Measurements from ENCODE around the gene TNFRSF13B.
"Not testable (repeated sequence)": the region's sequence is repeated elsewhere in the genome, so short reads cannot be mapped to it uniquely, and the experiment has no call there.

The TNFRSF13B gene

DNA sequence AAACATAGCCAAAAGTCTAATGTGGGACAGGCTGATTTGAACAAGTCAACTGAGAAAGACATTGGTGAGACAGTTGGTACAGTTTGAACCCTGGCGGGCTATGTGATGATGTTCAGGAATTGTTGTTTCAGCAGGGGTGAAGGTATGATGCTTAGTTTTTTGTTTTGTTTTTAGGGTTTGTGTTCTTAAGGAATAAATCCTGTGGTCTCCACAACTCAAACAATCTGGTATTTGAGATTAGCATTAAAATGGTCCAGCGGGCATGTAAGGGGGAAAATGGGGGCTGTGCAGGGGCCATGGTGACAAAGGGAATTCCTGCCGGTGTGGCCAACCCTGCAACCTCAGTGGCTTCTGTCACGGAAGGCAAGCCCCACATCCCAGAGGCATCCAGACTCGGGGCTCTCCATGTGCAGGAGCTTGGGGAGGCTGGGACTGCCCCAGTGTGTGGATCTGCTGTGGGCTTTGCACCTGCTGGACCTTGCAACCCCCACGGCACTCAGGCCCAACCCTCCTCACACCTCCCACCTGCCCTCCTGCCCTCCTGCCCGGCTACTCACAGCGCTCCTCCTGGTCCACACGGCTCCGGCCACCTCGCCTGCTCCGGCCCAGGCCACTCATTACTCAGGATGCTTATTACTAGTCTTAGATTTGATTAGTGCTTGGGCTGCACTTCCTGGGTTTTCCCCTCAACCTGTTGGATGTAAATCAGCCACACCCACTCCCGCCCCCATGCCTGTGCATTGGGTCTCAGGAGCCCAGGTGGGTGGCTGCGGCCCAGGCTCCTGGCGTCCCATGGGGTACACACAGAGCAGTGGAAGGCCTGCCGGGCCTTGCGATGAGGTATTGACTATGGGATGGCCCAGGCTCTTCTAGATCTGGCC, at the start of gene TNFRSF13B:
Gene TNFRSF13B (minus strand): TSS at position 661 of the 881 bp plus-strand sequence. CDS start 43 bp downstream, at position 618.
- DNase-seq, result no peak

DNA sequence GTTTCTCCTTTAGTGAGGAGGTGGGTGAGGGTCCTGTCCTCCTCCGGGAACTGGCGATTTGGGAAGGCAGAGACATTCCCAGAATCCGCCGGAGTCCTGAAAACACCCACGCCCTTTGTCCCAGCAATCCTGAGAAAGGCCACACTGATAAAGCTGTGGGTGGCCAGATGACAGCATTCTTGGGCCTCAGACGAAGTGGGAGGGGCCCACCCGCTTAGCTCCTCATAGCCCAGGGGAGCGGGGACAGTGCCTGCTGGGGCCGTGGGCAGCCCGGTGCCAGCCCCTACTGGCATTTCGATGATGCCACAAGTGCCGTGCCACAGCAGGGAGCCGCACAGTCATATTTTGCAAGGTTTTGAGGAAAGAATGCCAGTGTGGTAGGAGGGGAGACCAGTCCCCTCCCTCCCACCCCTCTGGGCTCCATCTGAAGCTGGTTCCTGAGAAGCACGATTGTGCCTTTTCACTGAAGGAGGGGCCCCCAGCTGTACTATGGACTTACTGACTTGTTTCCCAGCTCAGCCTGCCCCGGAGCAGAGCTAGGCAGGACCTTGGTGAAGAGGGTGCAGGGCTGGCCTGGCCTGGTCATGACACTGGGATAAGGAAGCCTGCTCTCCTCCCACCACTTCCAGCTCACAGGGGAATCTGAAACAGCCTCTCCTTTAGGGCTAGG, 49.4 kb upstream of the TNFRSF13B start:
- no peak for DNase-seq

DNA sequence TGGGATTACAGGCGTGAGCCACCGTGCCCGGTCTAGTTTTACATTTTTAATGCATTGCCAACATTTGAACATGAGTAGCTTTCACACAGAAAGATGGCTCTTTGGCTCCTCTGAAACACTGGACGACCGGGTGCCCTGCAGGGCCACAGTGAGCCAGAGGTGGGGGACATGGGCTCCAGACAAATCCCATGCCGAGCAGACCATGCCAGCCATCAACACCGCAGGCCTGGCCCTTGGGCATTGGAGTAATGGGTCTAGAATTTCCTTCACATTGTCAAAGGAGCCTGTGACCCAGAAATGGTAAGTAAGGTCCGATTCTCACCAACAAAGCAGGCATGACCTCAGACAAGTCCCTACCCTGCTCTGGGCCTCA, 48.9 kb upstream of the TNFRSF13B start:
- no peak for DNase-seq

DNA sequence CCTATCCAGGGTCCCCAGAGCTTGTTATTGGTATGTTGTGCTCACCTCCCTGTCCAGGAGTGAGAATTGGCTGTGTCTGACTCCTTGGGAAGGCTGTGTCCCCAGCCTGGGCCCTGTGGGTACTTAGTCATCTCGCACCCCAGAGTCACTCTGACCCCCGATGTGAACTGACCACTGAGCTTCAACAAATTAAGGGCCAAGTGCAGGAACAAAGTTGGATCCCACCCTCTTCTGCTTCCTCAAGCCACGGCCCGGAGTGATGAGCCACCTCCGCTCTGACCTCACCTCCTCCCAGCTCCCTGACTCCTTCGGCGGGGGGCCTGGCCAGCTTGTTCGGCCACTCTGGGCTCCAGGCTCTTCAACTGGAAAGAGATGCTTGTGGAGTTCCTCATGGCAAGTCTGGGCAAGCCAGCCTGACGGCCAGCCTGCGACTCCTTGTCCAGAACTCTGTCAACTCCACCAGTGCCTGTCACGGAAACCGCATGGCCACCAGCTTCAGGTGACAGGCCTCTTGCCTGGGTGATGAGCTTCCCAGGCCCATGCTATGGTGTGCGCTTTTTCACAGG, 48.1 kb upstream of the TNFRSF13B start:
- no peak for DNase-seq

DNA sequence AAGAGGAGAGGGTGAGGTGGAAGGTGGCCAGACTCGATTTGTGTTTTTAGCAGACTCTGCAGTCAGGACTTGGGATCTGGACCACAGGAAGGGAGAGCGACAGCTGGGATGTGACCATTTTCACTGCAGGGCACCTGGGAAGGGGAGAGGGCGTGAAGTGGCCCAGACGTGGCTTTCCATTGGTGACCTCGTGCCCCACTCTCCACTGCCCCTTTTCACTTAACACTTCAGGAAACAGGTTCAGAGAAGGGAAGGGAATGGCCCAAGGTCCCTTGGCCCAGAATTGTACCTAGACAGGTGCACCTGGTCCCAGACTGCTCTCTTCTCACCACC, 47.5 kb upstream of the TNFRSF13B start:
- no peak for DNase-seq

DNA sequence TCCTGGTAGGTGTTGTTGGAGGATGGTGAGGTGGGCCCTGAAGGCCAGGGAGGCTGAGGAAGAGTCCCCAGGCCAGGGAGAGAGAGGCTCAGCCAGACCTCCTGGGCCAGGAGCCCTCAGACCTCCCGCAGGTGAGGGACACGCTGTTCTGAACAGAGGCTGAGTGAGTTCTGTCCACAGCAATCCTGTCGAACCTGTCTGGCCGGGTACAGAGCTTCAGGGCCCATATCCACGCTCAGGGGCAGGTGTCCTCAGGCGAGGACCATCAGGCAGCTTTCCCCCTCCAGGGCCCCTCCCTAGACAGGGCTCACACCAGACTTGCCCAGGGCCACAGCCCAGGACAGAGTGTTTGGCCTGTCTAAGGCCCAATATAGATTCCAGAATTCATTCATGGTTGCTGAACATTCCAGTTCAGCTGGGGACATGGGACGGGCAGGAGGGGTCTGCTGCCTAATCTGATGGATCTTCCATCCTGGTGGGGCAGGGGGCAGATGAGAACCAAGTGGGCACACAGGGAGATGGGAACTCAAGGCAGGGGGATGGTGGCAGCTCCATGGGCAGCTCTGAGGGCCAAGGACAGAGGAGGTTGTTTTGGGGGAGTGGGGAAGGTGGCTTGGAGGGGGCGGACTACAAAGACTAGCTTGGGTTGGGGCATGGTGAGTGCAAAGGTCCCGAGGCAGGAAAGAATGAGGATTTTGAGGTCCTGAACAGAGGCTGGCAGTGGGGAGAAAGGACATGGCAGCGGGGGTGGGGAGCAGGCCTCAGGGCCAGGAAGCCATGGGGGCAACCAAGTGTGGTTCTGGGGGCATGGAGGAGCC, 46.9 kb upstream of the TNFRSF13B start:
- no peak for DNase-seq

DNA sequence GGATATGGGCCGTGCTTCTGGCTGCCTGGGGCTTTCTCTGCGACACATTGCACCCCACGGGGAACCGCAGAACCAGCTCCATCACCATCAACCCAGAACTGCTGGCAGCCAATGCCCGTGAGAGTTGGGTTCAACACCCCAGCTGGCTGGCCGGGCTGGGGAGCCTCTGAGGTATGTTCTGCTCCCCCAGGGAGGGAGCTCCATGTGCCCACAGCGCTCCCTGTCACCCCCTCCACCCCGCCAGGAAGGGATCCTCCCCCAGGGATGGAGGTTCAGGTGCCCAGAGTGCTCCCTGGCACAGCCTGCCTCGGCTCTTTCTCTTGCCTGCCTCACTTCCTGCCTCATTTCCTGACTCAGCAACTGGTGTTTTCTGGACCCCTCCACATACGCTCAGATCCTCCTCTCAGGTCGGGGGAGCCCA, 46.1 kb upstream of the TNFRSF13B start:
- DNase-seq, result no peak

DNA sequence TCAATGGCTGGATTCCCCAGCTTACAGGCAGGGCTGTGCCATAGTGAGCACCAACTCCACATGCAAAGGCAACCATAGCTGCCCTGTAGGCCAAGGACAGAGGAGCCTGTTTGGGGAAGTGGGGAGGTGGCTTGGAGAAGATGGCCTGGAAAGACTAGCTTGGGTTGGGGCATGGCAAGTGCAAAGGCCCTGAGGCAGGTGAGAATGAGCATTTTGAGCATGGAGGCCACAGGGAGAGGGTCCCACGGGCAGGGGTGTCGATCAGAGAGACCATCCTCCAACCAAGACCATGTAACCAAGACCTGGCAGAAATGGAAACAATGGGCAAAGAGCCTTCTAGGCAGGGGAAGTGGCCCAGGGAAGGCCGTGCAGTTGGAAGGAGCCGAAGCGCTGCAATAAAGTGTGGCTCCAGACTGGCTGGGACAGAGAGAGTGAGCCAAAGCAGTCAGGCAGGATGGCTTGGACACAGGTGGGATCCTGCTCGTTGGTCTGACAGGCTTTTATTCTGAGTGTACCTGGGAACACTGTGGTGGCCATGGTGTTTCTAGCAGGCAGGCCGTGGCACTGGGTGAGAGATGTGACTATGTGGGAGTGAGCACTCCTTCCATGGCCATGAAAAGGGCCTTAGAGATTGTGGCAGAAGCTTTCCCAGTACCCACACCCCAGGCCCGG, 45.6 kb upstream of the TNFRSF13B start:
- DNase-seq, result no peak

DNA sequence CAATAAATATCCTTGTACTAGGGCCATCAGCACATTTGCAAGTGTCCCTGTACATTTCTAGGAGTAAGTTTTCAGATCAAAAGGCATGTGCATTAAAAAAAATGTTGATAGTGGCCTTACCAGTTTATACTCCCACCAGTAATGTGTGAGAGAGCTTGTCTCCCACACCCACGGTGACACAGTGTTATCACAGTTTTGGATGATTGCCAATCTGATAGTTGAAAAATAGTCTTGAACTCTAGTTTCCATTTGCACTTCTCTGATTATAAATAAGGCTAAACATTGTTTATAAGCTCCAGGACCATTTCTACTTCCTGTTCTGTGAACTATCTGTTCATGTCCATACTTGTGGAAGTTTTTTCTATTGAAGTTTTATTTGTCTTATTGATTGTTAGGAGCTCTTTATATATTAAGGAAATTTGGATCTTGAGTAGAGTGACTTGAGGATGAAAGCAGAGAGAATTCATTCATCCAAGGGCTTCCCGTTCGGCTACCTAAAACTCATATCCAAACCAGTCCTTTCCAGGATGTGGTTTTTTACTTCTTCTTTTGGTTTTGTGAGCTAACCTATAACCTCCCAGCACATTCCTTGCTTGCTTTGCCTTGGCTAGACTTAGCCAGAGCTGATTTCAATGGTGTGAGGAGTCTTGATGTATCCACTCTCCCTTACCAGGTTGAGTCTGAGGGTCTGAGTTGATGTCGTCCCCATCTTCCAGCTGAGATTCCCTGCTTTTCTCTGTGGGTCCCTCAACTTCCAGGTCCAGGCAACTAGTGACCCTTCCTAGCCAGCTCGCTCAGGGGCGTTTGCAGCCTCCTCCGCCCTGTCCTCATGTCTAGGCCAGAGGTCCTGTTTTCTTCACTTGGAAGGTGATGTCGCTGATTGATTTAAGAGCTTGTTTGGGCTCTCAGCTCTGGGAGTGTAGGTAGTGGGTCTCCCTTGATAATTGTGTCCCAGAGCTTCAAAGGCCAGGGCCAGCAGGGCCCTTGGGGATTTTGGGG, 44.6 kb upstream of the TNFRSF13B start:
- not testable (repeated sequence) for DNase-seq

DNA sequence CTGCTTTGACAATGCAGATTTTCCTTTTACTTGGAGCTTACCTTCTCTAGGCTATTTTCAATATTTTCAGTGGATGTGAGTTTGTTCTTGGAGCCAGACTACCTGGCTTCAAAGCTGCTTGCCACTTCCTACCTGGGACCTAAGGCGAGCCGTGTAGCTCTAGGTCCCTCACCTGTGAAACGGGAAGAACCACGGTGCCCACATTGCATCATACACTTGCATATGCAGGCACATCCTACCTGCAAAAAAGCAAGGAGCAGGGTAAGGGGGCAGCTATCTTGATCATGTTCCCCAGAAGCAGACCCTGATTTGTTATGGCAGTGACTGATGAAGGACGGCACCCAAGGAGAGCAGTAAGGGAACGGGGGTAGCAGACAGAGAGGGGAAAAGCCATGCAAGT, 43.3 kb upstream of the TNFRSF13B start:
- no peak for DNase-seq

DNA sequence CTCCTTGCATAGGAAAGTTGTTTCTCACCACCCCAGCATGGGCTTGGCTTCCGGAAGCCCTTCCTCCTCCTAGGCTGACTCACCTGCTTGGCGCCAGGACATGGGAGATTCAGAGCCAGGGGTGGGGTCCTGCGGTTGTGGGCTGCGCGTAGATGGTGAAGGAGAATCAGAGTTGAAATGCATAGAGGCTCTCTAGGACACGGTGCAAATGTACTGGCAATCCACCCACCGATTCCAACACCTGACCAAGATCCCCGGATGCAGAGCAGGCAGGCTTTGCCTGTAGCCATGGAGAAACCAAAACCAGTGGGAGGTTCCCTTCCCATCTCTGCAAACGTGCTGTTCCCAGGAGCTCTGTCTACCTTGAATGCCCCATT, 42.8 kb upstream of the TNFRSF13B start:
- not testable (repeated sequence) for DNase-seq

DNA sequence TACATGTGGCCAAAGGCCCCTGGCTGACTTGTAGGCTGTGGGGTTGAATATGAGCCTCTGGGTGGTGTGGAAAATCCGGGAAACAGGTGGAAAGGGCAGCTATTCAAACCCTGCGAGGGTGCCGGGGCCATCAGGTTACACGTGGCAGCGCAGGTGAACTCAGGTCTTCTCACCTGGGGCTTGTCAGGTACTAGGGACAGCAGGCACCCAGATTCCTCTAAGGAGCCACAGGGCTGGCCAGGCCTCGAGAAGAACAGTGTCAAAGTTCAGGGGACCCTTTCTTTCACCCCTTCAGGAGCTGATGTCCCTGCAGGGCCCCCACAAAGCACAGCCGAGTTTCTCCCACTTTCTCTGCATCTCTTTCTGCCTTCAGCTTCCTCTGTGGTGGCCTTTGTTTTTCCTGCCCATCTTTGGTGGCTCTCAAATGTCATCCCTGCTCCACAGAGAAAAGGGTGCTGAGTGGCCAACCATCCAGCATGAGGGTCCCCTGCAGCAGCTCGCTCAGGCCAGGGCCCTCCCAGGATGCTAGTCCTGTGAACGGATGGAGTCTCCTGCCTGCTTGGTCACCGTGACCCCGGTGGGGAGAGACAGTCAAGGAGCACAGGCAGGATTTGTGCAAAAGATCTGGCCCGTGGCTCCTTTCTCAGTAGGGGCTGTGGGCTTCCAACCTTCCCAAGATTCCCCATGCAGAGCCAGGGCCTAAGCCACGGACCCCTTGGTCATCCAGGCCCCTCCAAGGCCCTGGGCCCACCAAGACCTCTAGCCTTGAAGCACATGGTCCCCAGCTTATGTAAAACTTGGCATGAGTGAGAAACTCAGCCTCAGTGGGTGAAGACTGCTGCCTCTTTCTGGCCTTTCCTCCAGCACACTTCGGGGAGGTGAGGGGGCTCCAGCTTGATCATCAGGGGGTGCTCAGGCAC, 42.2 kb upstream of the TNFRSF13B start:
- DNase-seq, result not testable (repeated sequence)

DNA sequence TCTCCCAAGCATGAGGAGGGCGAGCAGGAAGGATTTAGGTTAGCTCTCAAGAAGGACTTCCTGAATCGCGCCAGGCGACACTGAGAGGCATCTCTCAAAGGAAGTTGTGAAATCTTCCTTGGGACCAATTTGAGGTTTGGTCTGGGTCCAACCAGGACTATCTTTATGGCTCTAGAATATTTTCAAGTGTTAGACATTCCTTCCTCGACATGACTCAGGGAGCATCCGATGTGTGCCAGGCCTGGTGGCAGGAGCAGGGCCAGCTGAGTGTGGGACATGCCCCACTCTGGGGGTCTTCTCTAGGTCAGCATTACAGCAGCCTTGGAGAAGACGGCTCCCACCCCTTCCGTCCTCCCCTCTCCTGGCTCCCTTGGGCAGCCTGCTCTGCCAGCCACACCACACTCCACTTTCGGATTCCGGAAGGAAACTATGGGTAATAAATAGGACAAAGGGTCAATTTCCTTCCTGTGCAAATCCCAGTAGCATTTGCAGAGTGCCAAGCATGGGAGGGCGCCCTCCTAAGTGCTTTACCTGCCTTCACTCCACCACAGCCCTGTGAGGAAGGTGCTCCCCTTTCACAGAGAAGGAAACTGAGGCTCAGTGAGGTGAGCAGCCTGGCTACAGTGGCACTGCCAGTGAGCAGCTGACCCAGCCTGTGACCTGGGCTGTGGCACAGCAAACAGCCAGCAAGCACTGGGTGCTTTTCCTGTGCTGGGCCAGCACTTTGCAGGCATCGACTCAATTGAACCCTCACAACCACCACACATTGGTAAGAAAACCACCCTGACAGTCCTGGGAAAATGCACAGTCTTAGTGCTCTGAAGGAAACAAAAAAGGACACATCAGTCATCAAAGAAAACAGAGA, 39.4 kb upstream of the TNFRSF13B start:
- not testable (repeated sequence) for DNase-seq

DNA sequence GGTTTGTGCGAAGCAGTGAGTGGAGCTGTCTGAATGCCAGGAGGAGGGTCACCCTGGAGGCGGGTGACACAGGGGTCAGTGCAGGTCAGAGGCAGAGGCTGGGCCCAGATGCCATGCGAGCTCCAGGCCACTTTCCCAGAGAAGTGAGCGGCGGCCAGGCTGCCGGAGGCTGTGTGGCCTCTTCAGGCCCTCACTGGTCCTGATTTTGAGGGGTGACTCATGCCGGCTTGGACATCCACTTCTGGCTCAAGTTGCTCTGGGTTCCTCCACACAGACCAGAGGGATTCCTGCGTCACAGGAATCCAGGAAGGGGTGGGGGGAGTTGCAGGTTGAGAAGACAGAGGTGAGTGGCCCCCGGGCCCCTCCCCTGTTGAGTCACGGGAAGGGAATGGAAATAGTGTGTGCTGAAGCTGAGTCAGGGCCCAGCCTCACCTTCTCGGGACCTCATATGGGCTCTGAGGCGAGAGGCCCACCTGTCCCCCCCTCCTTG, 38.7 kb upstream of the TNFRSF13B start:
- not testable (repeated sequence) for DNase-seq

DNA sequence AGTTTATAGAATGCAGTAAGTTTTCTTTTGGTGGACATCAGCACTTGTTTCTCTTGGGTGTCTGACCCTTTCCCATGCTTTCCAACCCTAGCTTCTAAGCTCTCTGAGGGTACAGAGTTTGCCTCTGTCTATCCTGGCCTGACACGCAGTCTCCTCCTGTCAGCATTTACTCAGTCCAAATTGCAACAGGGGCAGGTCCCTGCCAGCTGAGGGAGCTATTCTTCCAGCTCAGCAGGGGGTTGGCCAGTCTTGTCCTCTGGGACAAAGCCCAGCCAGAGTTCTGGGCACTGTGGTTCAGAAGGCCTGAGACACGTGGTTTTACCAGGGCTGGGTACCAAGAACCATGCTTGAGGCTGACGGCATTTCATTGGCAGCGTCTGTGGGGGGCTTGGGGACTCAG, 38.1 kb upstream of the TNFRSF13B start:
- not testable (repeated sequence) for DNase-seq

DNA sequence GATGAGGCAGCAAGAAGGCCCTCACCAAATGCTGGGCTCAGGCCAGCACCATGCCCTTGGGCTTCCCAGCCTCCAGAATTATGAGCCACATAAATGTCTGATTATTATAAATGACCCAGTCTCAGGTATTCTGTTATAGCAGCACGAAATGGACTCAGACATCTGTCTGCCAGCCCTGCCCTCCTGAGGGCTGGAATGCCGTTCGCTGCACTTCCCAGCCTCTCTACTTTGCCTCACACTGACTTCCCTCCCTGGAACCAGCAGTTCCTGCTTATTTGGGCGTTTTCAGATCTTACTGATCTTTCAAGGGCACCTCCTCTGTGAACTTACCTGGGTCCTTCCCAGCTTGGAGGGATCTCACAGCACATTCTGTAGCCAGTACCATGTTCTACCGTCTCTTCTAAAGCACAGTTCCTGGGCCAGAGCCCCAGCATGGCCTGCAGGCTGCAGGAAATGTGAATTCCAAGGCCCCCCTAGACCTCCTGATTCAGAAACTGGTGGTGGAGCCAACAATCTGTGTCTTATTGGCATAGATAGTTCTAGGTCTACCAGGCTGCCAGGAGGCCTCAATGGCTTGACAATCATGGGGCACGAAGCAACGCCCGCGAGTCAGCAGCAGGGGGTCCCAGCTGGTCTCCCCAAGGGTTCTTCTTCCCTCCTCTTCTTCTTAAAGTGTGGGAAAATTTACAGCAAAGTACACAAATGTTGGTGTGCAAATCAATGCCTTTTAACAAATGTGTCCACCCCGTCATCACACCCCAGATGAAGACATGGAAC, 36.9 kb upstream of the TNFRSF13B start:
- DNase-seq, result not testable (repeated sequence)

DNA sequence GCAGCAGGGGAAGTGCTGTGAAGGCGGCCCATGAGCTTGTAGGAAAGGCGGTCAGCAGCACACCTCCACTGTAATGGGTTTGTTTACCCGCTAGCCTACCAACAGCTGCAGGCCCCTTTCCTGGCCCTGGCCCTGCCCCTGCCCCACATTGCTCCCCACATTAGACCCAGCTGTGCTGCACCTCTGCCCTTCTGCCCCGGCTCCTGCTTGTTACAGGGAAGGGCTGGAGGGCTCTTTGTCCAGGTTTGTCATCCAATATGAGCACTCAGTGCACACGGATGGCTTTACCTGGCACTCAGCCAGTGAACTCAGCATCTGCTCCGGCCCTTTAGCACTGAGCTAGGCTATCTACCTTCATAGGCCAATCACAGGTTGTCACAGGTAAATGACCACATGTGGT, 36.0 kb upstream of the TNFRSF13B start:
- not testable (repeated sequence) for DNase-seq

DNA sequence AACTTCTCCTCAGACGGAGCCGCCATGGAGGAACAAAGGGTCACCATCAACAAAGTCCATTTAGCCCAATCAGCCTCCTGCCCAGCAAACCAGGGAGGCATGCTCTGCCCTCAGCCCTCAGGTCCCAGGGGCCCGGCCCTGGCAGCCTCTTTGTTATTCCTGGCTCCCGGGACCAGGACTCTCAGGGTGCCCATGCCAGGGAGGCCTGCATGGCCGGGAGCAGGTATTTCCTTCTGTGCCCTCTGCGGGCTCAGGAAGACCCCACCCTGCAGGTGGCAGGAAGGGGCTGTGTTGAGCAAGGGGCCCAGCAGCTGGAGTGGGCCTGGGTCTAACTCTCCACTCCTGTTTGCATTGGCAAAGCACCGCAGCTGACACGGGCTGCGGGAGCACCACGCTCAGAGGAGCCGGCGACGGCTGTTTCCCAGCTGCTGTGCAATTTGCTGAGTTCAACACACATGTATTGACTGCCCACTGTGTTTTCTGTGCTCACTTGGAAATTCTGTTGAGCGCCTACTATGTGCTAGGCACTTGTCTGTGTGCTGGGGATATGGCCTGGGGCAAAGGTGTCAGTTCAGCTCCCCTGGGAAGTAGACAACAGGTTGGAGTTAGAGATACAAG, 33.2 kb upstream of the TNFRSF13B start:
- not testable (repeated sequence) for DNase-seq

Data from NCI-H524 treated with DMSO at 0.1 percent for 48 hours (cell line).